Endothelial cell of umbilical vein (primary cell): ENCODE measurements around the gene GDE1. TPM values are rescaled to one million over a fixed set of nuclear protein-coding genes. Genes with fewer than 3 reads are reported as not detected.

Experiments
- BruUV-seq: library from RNA; stranded (reverse); fragments of 400-500 nt; replicated peaks from 2 replicates; lab custom pipeline; 2021; lab: Mats Ljungman, UMichigan
- CTCF ChIA-PET: fragments of 300-600, 350-600 bp; sonication (Branson Sonifier 250); formaldehyde crosslinking; loops from one replicate; lab custom pipeline; 2021; ENCODE audit warnings: antibody characterized with exemption, inconsistent platforms; lab: Charles Lee
- POLR2A ChIA-PET: fragments of 300-600, 350-600 bp; sonication (Branson Sonifier 250); formaldehyde crosslinking; loops from one replicate; lab custom pipeline; 2021; ENCODE audit warnings: antibody characterized with exemption, inconsistent platforms; lab: Charles Lee
- DNase-seq: peaks from one replicate; pipeline ENCODE4 v3.0.0-alpha.2; 2011; ENCODE audit warnings: low read depth, low spot score
- FAIRE-seq: peaks from 2 replicates; lab custom pipeline; 2011; peaks lifted over from hg19 to GRCh38; lab: Jason Lieb, UNC
- H2AFZ ChIP-seq: 2 replicates; pipeline ENCODE4 v1.6.0; 2012; ENCODE audit warnings: low read depth, low read length, control low read depth, inconsistent platforms
- H3K27ac ChIP-seq: 2 replicates; pipeline ENCODE4 v1.5.1; 2011; ENCODE audit warnings: low read depth, mild to moderate bottlenecking, control low read depth, low read length, moderate library complexity; ENCODE audit not compliant: insufficient read depth
- H3K27me3 ChIP-seq, 2 experiments: 2 replicates each; pipeline versions ENCODE4 v1.6.0 to v1.6.1; 2011; ENCODE audit warnings: low read length in 2 of 2, mixed read lengths in 1 of 2; ENCODE audit not compliant: control insufficient read depth in 2 of 2, insufficient read depth in 2 of 2
- H3K36me3 ChIP-seq, 2 experiments: 2 replicates in 1 of 2; 3 replicates in 1 of 2; pipeline ENCODE4 v1.5.1; 2011; ENCODE audit warnings: low read length in 2 of 2, mild to moderate bottlenecking in 1 of 2, moderate library complexity in 1 of 2; ENCODE audit not compliant: control insufficient read depth in 2 of 2, insufficient read depth in 2 of 2; ENCODE audit errors: extremely low read depth in 1 of 2
- H3K4me1 ChIP-seq: 3 replicates; pipeline ENCODE4 v1.5.1; 2011; ENCODE audit warnings: mild to moderate bottlenecking, low read length; ENCODE audit not compliant: control insufficient read depth, insufficient read depth; ENCODE audit errors: extremely low read depth
- H3K4me2 ChIP-seq: 2 replicates; pipeline ENCODE4 v1.6.1; 2011; ENCODE audit warnings: low read length, control low read depth, mixed read lengths; ENCODE audit not compliant: insufficient read depth
- H3K4me3 ChIP-seq, 3 experiments: fragments of 200-600 bp in 1 of 3; sonication (generic), shearing (Covaris generic) in 1 of 3; replicated peaks in 1 of 3; 2 replicates each; pipeline ENCODE4 v1.5.1; 2011 to 2016; ENCODE audit warnings: control low read depth in 3 of 3, low read length in 3 of 3, mild to moderate bottlenecking in 2 of 3, inconsistent platforms in 1 of 3, low read depth in 1 of 3, moderate library complexity in 1 of 3; ENCODE audit not compliant: insufficient read depth in 1 of 3
- H3K79me2 ChIP-seq: 2 replicates; pipeline ENCODE4 v1.6.0; 2012; ENCODE audit warnings: low read length, inconsistent platforms; ENCODE audit not compliant: control insufficient read depth, insufficient read depth
- H3K9ac ChIP-seq: replicated peaks from 2 replicates; pipeline ENCODE3; 2011; ENCODE audit warnings: low read length, control low read depth; ENCODE audit not compliant: insufficient read depth; ENCODE audit errors: extremely low read depth
- H3K9me1 ChIP-seq: replicated peaks from 3 replicates; pipeline ENCODE4 v1.6.0; 2011; ENCODE audit warnings: mild to moderate bottlenecking, low read length; ENCODE audit not compliant: control insufficient read depth, insufficient read depth; ENCODE audit errors: extremely low read depth
- H3K9me3 ChIP-seq: replicated peaks from 2 replicates; pipeline ENCODE4 v1.5.1; 2012; ENCODE audit warnings: low read length, inconsistent platforms; ENCODE audit not compliant: control insufficient read depth, insufficient read depth
- H4K20me1 ChIP-seq: replicated peaks from 2 replicates; pipeline ENCODE3; 2011; ENCODE audit warnings: mild to moderate bottlenecking, low read length; ENCODE audit not compliant: control insufficient read depth, insufficient read depth; ENCODE audit errors: extremely low read depth
- EZH2 ChIP-seq: IDR thresholded peaks from 2 replicates; pipeline ENCODE4 v1.6.1; 2012; ENCODE audit warnings: borderline replicate concordance, low read depth, mild to moderate bottlenecking, moderate library complexity, low read length, inconsistent platforms; ENCODE audit not compliant: severe bottlenecking
- FOS ChIP-seq: IDR thresholded peaks from 2 replicates; pipeline ENCODE4 v1.6.1; 2011; ENCODE audit warnings: mild to moderate bottlenecking, low read length, moderate library complexity, borderline replicate concordance; ENCODE audit not compliant: insufficient read depth
- GATA2 ChIP-seq: IDR thresholded peaks from 2 replicates; pipeline ENCODE4 v1.7.0; 2011; ENCODE audit warnings: low read depth, mild to moderate bottlenecking, moderate library complexity, mixed read lengths, low read length; ENCODE audit not compliant: insufficient read length, insufficient read depth
- JUN ChIP-seq: IDR thresholded peaks from 2 replicates; pipeline ENCODE4 v1.6.1; 2011; ENCODE audit warnings: borderline replicate concordance, low read depth; ENCODE audit not compliant: insufficient read length, insufficient read depth
- MYC ChIP-seq: IDR thresholded peaks from one replicate; pipeline ENCODE4 v1.6.1; 2011; ENCODE audit warnings: mild to moderate bottlenecking, low read depth, low read length
- POLR2A ChIP-seq: IDR thresholded peaks from 2 replicates; pipeline ENCODE4 v1.6.1; 2012; ENCODE audit warnings: low read depth, mild to moderate bottlenecking, control low read depth, low read length
- POLR2AphosphoS5 ChIP-seq: IDR thresholded peaks from 2 replicates; pipeline ENCODE4 v1.6.1; 2012; ENCODE audit warnings: low read depth, mild to moderate bottlenecking, control low read depth, low read length, moderate library complexity; ENCODE audit not compliant: insufficient read depth
- dilution Hi-C: fragments of 300-500 bp; cut with MboI; formaldehyde crosslinking; loops from one replicate; pipeline ENCODE4 v1.15.0; 2019; ENCODE audit warnings: low sequenced_read_pairs; ENCODE audit not compliant: extremely low pct_ligation_motif_present
- intact Hi-C: fragments of 100-400 bp; cut with micrococcal nuclease; formaldehyde crosslinking; loops from one replicate; pipeline ENCODE4 v1.10.0; 2022
- polyA plus RNA-seq, 4 experiments: library from polyadenylated mRNA; depleted of rRNA in 3 of 4; stranded (reverse) in 3 of 4; unstranded in 1 of 4; fragments of >200 nt; gene quantifications; 2 replicates each; pipeline versions ENCODE4 v1.2.1 to v1.2.3, GENCODE V29; 2011 to 2012; ENCODE audit warnings: missing spikeins in 1 of 4
- total RNA-seq: library from RNA; stranded (reverse); gene quantifications from 2 replicates; pipeline ENCODE4 v1.2.3, GENCODE V29; 2021
- TF ChIP-seq, protein P1 (sequence below): IDR thresholded peaks from 2 replicates; pipeline ENCODE4 v1.6.1; 2011; ENCODE audit not compliant: insufficient read depth, insufficient read length
- TF ChIP-seq, protein P2 (sequence below), 2 donors: IDR thresholded peaks; 1 replicate in 1 of 2; 2 replicates in 1 of 2; pipeline ENCODE4 v1.5.1; 2011; ENCODE audit warnings: low read length in 2 of 2, mild to moderate bottlenecking in 2 of 2, moderate library complexity in 2 of 2, control low read depth in 1 of 2, inconsistent platforms in 1 of 2, low read depth in 1 of 2; ENCODE audit not compliant: insufficient read depth in 1 of 2; ENCODE audit errors: extremely low read depth in 1 of 2

Gene GDE1
- total and polyA plus RNA-seq, 2 donors (not counting 3 experiments of a cell fraction or from before 2014, with no cell fraction given) = 34.9 to 50.5 TPM

DNA sequence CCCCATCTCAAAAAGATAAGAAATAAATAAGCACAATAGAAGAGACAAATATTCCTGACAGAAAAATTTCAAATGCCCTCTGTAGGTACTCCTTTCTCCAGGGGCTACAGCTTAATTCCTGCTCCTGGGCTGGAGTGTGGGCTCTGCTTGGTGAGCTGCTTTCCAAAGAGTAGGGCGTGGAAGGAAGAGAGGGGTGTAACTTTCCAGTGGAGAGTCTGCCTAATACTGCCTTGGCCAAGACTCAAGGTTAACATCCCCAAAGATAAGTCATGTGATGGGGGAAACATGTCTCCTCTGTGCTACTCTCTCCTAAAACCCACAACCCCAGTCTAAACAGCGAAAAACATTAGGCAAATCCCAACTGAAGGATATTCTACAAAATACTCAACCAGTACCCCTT is 61.5 kb downstream of the GDE1 start:
- ChIA-PET CTCF (no interaction called here), POLR2A (no interaction called here)
- Histone ChIP-seq H3K79me2 (no peaks in the 10 kb centered on the region), H3K9ac (no peak overlapping the region), H3K27ac (no peak overlapping the region), H3K9me1 (no peaks in the 10 kb centered on the region), H3K4me2 (no peak overlapping the region), H3K27me3 (no peaks in the 10 kb centered on the region), H4K20me1 (no peaks in the 10 kb centered on the region), H3K4me3 (no peak overlapping the region), H2AFZ (no peak overlapping the region), H3K36me3 (no peaks in the 10 kb centered on the region), H3K9me3 (no peaks in the 10 kb centered on the region), H3K4me1 (no peaks in the 10 kb centered on the region)
- dilution Hi-C loops (no loop called here), intact Hi-C loops (no loop called here)
- FAIRE-seq = no peak
- no peak for DNase-seq
- TF ChIP-seq POLR2AphosphoS5 (no peak), JUN (no peak)
- TF ChIP-seq, protein P1, sequence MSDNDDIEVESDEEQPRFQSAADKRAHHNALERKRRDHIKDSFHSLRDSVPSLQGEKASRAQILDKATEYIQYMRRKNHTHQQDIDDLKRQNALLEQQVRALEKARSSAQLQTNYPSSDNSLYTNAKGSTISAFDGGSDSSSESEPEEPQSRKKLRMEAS = no peak
- no TSS peak for BruUV-seq

DNA sequence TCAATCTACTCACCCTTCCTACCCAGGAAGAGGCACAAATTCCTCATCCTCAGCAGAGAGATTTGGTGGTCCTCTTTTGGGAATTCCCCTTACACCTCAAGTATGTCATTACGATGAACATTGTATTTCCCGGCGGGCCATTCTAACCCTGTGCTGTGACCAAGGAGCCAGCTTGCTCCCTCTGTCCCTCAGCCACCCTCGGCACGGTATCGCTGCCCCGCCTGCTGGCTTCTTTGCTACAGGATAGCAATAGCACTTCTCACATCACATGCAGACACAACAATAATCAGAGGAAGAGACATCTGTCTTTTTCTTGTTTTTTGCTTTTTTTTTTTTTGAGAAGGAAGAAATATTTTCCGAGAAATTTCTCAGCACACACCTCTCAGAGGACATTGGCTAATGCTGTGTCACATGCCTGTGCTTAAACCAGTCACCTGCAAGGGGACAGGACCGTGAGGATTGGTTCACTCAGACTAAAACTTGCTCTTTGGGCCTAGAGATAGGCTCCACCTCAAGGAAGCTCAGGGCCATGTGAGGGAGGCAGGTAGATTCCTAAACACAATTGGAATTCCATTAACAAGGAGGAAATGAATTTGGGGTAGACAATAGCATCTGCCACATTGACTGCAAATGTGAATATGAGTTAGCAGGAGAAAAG is 63.0 kb downstream of the GDE1 start:
- H3K4me2 ChIP-seq = no peak overlapping the region
- intact Hi-C loops (no loop called here), dilution Hi-C loops (no loop called here)
- no peaks in the 10 kb centered on the region for H3K9me3 ChIP-seq
- no peak overlapping the region for H3K4me3 ChIP-seq
- no peaks in the 10 kb centered on the region for H3K27me3 ChIP-seq
- no peak overlapping the region for H2AFZ ChIP-seq
- no peaks in the 10 kb centered on the region for H3K79me2 ChIP-seq
- no peak for TF ChIP-seq EZH2
- no peak for TF ChIP-seq MYC
- TF ChIP-seq, protein P2, sequence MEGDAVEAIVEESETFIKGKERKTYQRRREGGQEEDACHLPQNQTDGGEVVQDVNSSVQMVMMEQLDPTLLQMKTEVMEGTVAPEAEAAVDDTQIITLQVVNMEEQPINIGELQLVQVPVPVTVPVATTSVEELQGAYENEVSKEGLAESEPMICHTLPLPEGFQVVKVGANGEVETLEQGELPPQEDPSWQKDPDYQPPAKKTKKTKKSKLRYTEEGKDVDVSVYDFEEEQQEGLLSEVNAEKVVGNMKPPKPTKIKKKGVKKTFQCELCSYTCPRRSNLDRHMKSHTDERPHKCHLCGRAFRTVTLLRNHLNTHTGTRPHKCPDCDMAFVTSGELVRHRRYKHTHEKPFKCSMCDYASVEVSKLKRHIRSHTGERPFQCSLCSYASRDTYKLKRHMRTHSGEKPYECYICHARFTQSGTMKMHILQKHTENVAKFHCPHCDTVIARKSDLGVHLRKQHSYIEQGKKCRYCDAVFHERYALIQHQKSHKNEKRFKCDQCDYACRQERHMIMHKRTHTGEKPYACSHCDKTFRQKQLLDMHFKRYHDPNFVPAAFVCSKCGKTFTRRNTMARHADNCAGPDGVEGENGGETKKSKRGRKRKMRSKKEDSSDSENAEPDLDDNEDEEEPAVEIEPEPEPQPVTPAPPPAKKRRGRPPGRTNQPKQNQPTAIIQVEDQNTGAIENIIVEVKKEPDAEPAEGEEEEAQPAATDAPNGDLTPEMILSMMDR (IDR thresholded peaks at IDR 0.05; ENCODE audit: extremely low read depth in 1 of 2, insufficient read depth in 1 of 2, low read depth in 1 of 2, low read length in 2 of 2) = no peak
- no peak for TF ChIP-seq POLR2A
- TF ChIP-seq, protein P1 = no peak
- TF ChIP-seq JUN = no peak
- TF ChIP-seq GATA2 = no peak
- TF ChIP-seq POLR2AphosphoS5 = no peak
- no peak for TF ChIP-seq FOS
- H3K4me1 ChIP-seq = no peaks in the 10 kb centered on the region
- DNase-seq (no peak), FAIRE-seq (no peak)
- CTCF ChIA-PET = no interaction called here
- H4K20me1 ChIP-seq = no peaks in the 10 kb centered on the region
- H3K27ac ChIP-seq = no peak overlapping the region
- no peak overlapping the region for H3K9ac ChIP-seq
- no TSS peak for BruUV-seq
- H3K9me1 ChIP-seq = no peaks in the 10 kb centered on the region
- POLR2A ChIA-PET = no interaction called here
- H3K36me3 ChIP-seq = no peaks in the 10 kb centered on the region
